IMR-90 (cell line): ENCODE data around the gene FAM184A.

Source experiments
- CEBPB ChIP-seq: IDR thresholded peaks from 2 replicates; pipeline ENCODE4 v1.6.1; 2012; ENCODE audit warnings: low read depth, low read length, improper control_type of control experiment
- MAFK ChIP-seq: IDR thresholded peaks from 2 replicates; pipeline ENCODE4 v1.6.1; 2012; ENCODE audit warnings: low read depth, low read length, improper control_type of control experiment
- POLR2A ChIP-seq: IDR thresholded peaks from 2 replicates; pipeline ENCODE4 v1.6.1; 2012; ENCODE audit warnings: mild to moderate bottlenecking, low read depth, low read length
- RAD21 ChIP-seq: IDR thresholded peaks from 2 replicates; pipeline ENCODE4 v1.6.1; 2012; ENCODE audit warnings: low read length, improper control_type of control experiment
- TF ChIP-seq, protein P1 (sequence below): conservative IDR thresholded peaks from 2 replicates; pipeline ENCODE4 v1.5.1; 2012; ENCODE audit warnings: mild to moderate bottlenecking, low read depth, low read length, improper control_type of control experiment

DNA sequence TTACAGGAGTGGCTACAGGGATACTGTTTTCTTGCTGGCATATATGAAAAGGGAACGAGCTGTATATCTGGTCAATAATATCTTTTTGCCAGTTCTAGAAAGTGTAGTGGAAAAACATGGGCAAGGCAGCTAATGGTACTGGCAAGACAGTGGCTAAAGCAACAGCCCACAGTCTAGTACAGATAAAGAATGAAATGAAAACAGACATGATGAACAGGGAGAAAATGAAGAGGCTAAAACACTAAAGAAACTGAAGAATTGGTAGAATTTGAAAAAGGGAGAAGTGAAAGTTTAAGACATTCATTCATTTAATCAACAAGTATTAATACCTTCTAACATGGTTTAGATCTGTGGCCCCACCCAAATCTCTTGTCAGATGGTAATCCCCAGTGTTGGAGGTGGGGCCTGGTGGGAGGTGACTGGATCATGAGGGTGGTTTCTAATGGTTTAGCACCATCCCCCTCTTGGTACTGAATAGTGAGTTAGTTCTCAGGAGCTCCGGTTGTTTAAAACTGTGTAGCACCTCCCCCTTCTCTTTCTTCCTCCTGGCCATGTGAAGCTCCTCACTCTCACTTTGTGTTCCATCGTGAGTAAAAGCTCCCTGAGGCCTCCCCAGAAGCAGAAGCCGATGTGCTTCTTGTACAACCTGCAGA lies 18.1 kb downstream of the FAM184A start:
- no peak for TF ChIP-seq MAFK
- TF ChIP-seq, protein P1, sequence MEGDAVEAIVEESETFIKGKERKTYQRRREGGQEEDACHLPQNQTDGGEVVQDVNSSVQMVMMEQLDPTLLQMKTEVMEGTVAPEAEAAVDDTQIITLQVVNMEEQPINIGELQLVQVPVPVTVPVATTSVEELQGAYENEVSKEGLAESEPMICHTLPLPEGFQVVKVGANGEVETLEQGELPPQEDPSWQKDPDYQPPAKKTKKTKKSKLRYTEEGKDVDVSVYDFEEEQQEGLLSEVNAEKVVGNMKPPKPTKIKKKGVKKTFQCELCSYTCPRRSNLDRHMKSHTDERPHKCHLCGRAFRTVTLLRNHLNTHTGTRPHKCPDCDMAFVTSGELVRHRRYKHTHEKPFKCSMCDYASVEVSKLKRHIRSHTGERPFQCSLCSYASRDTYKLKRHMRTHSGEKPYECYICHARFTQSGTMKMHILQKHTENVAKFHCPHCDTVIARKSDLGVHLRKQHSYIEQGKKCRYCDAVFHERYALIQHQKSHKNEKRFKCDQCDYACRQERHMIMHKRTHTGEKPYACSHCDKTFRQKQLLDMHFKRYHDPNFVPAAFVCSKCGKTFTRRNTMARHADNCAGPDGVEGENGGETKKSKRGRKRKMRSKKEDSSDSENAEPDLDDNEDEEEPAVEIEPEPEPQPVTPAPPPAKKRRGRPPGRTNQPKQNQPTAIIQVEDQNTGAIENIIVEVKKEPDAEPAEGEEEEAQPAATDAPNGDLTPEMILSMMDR, result no peak
- TF ChIP-seq CEBPB, result no peak
- no peak for TF ChIP-seq POLR2A
- TF ChIP-seq RAD21, result no peak
